Liver (tissue), 9 donors: Measurements from ENCODE around the gene TMEM182. TPM values are rescaled to one million over a fixed set of nuclear protein-coding genes. Genes with fewer than 3 reads are reported as not detected.
A peak's percentile ranks its signal among the peaks of the same experiment; 100 is the strongest.

ENCODE experiments used
- DNase-seq: peaks from one replicate; pipeline ENCODE4 v3.0.0-alpha.2; 2017; ENCODE audit warnings: low spot score
- H3K27ac ChIP-seq, 2 donors: one replicate each; pipeline ENCODE4 v1.7.0; 2013; ENCODE audit warnings: inconsistent platforms in 2 of 2, low read length in 2 of 2, control low read depth in 1 of 2, low read depth in 1 of 2, mild to moderate bottlenecking in 1 of 2
- H3K27me3 ChIP-seq, 4 donors: one replicate each; pipeline versions ENCODE4 v1.6.1 to v1.7.0; 2013; ENCODE audit warnings: low read length in 3 of 4, inconsistent platforms in 1 of 4, mild to moderate bottlenecking in 1 of 4, moderate library complexity in 1 of 4; ENCODE audit not compliant: control insufficient read depth in 4 of 4, insufficient read depth in 4 of 4
- H3K36me3 ChIP-seq, 4 donors: one replicate each; pipeline versions ENCODE4 v1.6.1 to v1.7.0; 2013; ENCODE audit warnings: low read length in 3 of 4, mild to moderate bottlenecking in 3 of 4, low read depth in 1 of 4, moderate library complexity in 1 of 4; ENCODE audit not compliant: control insufficient read depth in 4 of 4, insufficient read depth in 3 of 4
- H3K4me1 ChIP-seq, 4 donors: one replicate each; pipeline versions ENCODE4 v1.6.1 to v1.7.0; 2013; ENCODE audit warnings: low read length in 3 of 4, mild to moderate bottlenecking in 3 of 4, moderate library complexity in 1 of 4; ENCODE audit not compliant: control insufficient read depth in 4 of 4, insufficient read depth in 4 of 4
- H3K4me3 ChIP-seq, 3 donors: one replicate each; pipeline versions ENCODE4 v1.6.1 to v1.7.0; 2013; ENCODE audit warnings: low read length in 3 of 3, control low read depth in 1 of 3, low read depth in 1 of 3, mild to moderate bottlenecking in 1 of 3
- H3K9ac ChIP-seq, 2 donors: one replicate each; pipeline ENCODE4 v1.7.0; 2013; ENCODE audit warnings: low read length in 2 of 2, mild to moderate bottlenecking in 2 of 2, moderate library complexity in 2 of 2, control low read depth in 1 of 2, low read depth in 1 of 2
- H3K9me3 ChIP-seq, 4 donors: one replicate each; pipeline versions ENCODE4 v1.6.1 to v1.7.0; 2013; ENCODE audit warnings: low read length in 3 of 4; ENCODE audit not compliant: control insufficient read depth in 4 of 4
- EGR1 ChIP-seq, 2 donors: IDR thresholded peaks; 2 replicates each; pipeline ENCODE4 v1.6.1; 2016 to 2018; ENCODE audit warnings: antibody characterized with exemption in 2 of 2, low read depth in 2 of 2
- FOXA1 ChIP-seq: IDR thresholded peaks from 2 replicates; pipeline ENCODE4 v1.6.1; 2016; ENCODE audit warnings: antibody characterized with exemption
- FOXA2 ChIP-seq: IDR thresholded peaks from 2 replicates; pipeline ENCODE4 v1.6.1; 2016; ENCODE audit warnings: antibody characterized with exemption
- GABPA ChIP-seq, 2 donors: IDR thresholded peaks in 1 of 2; conservative IDR thresholded peaks in 1 of 2; 2 replicates each; pipeline ENCODE4 v1.6.1; 2016; ENCODE audit warnings: antibody characterized with exemption in 2 of 2, mild to moderate bottlenecking in 1 of 2, moderate library complexity in 1 of 2
- HNF4A ChIP-seq, 2 donors: conservative IDR thresholded peaks; 2 replicates each; pipeline ENCODE4 v1.6.1; 2016; ENCODE audit warnings: antibody characterized with exemption in 2 of 2, mild to moderate bottlenecking in 2 of 2
- HNF4G ChIP-seq: IDR thresholded peaks from 2 replicates; pipeline ENCODE4 v1.6.1; 2016; ENCODE audit warnings: antibody characterized with exemption
- NR2F2 ChIP-seq: IDR thresholded peaks from 2 replicates; pipeline ENCODE4 v1.6.1; 2016; ENCODE audit warnings: antibody characterized with exemption
- RAD21 ChIP-seq, 2 donors: IDR thresholded peaks; 2 replicates each; pipeline ENCODE4 v1.6.1; 2016; ENCODE audit warnings: antibody characterized with exemption in 2 of 2, mild to moderate bottlenecking in 2 of 2
- SP1 ChIP-seq: IDR thresholded peaks from 2 replicates; pipeline ENCODE4 v1.6.1; 2018; ENCODE audit warnings: antibody characterized with exemption, mild to moderate bottlenecking
- TAF1 ChIP-seq: conservative IDR thresholded peaks from 2 replicates; pipeline ENCODE4 v1.6.1; 2016; ENCODE audit warnings: antibody characterized with exemption, mild to moderate bottlenecking
- YY1 ChIP-seq: IDR thresholded peaks from 2 replicates; pipeline ENCODE4 v1.6.1; 2016; ENCODE audit warnings: antibody characterized with exemption, mild to moderate bottlenecking
- WGBS: extraction: QIAGEN DNeasy Blood & Tissue Kit; methylation state at CpG from one replicate; pipeline ENCODE4 v1.1.7; 2013; 5-methylcytosine and 5-hydroxymethylcytosine counted together
- polyA plus RNA-seq, 2 donors: library from polyadenylated mRNA; stranded (reverse) in 1 of 2; unstranded in 1 of 2; fragments of 200-250 nt in 1 of 2; fragments of >200 nt in 1 of 2; fragmentation: Nextera tagmentation in 1 of 2; extraction: Ambion mirVana in 1 of 2; gene quantifications; one replicate each; pipeline versions ENCODE4 v1.2.1 to v1.2.3, GENCODE V29; 2013 to 2015
- total RNA-seq, 2 donors: library from RNA; depleted of rRNA; stranded (reverse); fragments of >200 nt; gene quantifications; one replicate each; pipeline ENCODE4 v1.2.3, GENCODE V29; 2014
- TF ChIP-seq, protein P1 (sequence below): IDR thresholded peaks from 2 replicates; pipeline ENCODE4 v1.6.1; 2016; ENCODE audit warnings: antibody characterized with exemption
- TF ChIP-seq, protein P2 (sequence below): IDR thresholded peaks from 2 replicates; pipeline ENCODE4 v1.6.1; 2016; ENCODE audit warnings: antibody characterized with exemption
- TF ChIP-seq, protein P3 (sequence below): fragments of 150-350 bp; IDR thresholded peaks from 2 replicates; pipeline ENCODE4 v1.5.1; 2017; ENCODE audit warnings: improper control_type of control experiment, low read depth, low read length; ENCODE audit not compliant: missing input control
- TF ChIP-seq, protein P4 (sequence below): IDR thresholded peaks from 2 replicates; pipeline ENCODE4 v1.6.1; 2016; ENCODE audit warnings: antibody characterized with exemption, mild to moderate bottlenecking
- TF ChIP-seq, protein P5 (sequence below): IDR thresholded peaks from 2 replicates; pipeline ENCODE4 v1.6.1; 2016; ENCODE audit warnings: antibody characterized with exemption
- donor health status: healthy.
- donor health status: healthy.
- donor health status: healthy.
- donor health status: healthy.
- donor health status: healthy.

The TMEM182 gene
- total and polyA plus RNA-seq, 4 donors: 2.8 to 12.5 (median 5.1) TPM

DNA sequence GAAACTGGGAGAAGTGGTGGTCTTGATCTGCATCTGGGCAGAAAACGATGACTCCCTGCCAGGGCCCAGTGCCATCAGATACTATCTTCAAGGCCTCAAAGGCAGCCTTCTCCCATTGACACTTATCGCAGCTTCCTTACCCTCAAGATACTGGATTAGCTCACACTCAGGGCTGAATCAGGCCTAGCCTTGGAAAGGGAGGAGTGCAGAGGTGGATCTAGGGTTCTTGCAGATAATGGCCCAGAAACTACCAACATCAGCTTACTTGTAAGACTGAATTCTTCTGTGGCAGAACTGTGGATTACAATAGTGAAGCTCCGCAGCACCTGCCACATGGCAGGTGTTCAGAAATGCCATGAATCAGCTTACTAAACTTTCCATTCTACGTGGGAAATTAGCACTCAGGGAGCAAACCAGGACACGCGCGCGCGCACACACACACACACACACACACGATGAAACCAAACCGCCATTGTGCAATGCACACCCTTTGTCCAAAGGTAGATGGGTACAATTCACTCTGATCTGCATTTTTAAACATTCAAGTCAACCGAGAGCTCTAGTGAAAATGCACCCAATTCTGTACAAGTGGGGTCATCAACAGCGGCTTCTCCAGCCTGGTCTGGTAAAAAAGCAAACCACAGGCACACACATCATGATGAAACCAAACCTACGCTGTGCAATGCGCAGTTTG, 26.3 kb upstream of the TMEM182 start (continued):
- TF ChIP-seq, protein P1, sequence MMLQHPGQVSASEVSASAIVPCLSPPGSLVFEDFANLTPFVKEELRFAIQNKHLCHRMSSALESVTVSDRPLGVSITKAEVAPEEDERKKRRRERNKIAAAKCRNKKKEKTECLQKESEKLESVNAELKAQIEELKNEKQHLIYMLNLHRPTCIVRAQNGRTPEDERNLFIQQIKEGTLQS: no peak
- TF ChIP-seq, protein P2, sequence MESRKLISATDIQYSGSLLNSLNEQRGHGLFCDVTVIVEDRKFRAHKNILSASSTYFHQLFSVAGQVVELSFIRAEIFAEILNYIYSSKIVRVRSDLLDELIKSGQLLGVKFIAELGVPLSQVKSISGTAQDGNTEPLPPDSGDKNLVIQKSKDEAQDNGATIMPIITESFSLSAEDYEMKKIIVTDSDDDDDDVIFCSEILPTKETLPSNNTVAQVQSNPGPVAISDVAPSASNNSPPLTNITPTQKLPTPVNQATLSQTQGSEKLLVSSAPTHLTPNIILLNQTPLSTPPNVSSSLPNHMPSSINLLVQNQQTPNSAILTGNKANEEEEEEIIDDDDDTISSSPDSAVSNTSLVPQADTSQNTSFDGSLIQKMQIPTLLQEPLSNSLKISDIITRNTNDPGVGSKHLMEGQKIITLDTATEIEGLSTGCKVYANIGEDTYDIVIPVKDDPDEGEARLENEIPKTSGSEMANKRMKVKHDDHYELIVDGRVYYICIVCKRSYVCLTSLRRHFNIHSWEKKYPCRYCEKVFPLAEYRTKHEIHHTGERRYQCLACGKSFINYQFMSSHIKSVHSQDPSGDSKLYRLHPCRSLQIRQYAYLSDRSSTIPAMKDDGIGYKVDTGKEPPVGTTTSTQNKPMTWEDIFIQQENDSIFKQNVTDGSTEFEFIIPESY: no peak
- peak; percentile 78 for TF ChIP-seq SP1

DNA sequence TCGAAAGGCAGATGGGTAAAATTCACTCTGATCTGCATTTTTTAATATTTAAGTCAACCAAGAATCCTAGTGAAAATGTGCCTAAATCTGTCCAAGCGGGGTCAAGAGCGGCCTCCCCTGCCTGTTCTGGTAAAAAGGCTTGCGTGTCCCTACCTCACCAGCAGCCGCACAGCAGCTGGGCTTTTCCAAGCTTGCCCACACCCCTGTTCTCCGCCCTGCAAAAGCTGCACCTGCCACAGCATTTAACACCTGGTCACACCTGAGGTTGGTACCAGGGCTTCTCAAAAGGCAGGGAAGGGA, 25.8 kb upstream of the TMEM182 start:
- TF ChIP-seq TAF1 (no peak), RAD21 (IDR thresholded peaks at IDR 0.05) (no peak), GABPA (IDR thresholded peaks at IDR 0.05 in 1 of 2, conservative IDR thresholded peaks at IDR 0.05 in 1 of 2) (no peak), FOXA2 (no peak), FOXA1 (no peak), NR2F2 (no peak), YY1 (no peak), HNF4A (conservative IDR thresholded peaks at IDR 0.05) (no peak), SP1 (no peak), EGR1 (IDR thresholded peaks at IDR 0.05; ENCODE audit: low read depth in 2 of 2) (no peak), HNF4G (no peak)
- TF ChIP-seq, protein P2: no peak
- TF ChIP-seq, protein P3, sequence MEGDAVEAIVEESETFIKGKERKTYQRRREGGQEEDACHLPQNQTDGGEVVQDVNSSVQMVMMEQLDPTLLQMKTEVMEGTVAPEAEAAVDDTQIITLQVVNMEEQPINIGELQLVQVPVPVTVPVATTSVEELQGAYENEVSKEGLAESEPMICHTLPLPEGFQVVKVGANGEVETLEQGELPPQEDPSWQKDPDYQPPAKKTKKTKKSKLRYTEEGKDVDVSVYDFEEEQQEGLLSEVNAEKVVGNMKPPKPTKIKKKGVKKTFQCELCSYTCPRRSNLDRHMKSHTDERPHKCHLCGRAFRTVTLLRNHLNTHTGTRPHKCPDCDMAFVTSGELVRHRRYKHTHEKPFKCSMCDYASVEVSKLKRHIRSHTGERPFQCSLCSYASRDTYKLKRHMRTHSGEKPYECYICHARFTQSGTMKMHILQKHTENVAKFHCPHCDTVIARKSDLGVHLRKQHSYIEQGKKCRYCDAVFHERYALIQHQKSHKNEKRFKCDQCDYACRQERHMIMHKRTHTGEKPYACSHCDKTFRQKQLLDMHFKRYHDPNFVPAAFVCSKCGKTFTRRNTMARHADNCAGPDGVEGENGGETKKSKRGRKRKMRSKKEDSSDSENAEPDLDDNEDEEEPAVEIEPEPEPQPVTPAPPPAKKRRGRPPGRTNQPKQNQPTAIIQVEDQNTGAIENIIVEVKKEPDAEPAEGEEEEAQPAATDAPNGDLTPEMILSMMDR: no peak
- TF ChIP-seq, protein P4, sequence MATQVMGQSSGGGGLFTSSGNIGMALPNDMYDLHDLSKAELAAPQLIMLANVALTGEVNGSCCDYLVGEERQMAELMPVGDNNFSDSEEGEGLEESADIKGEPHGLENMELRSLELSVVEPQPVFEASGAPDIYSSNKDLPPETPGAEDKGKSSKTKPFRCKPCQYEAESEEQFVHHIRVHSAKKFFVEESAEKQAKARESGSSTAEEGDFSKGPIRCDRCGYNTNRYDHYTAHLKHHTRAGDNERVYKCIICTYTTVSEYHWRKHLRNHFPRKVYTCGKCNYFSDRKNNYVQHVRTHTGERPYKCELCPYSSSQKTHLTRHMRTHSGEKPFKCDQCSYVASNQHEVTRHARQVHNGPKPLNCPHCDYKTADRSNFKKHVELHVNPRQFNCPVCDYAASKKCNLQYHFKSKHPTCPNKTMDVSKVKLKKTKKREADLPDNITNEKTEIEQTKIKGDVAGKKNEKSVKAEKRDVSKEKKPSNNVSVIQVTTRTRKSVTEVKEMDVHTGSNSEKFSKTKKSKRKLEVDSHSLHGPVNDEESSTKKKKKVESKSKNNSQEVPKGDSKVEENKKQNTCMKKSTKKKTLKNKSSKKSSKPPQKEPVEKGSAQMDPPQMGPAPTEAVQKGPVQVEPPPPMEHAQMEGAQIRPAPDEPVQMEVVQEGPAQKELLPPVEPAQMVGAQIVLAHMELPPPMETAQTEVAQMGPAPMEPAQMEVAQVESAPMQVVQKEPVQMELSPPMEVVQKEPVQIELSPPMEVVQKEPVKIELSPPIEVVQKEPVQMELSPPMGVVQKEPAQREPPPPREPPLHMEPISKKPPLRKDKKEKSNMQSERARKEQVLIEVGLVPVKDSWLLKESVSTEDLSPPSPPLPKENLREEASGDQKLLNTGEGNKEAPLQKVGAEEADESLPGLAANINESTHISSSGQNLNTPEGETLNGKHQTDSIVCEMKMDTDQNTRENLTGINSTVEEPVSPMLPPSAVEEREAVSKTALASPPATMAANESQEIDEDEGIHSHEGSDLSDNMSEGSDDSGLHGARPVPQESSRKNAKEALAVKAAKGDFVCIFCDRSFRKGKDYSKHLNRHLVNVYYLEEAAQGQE: no peak
- TF ChIP-seq, protein P1: no peak
- TF ChIP-seq, protein P5, sequence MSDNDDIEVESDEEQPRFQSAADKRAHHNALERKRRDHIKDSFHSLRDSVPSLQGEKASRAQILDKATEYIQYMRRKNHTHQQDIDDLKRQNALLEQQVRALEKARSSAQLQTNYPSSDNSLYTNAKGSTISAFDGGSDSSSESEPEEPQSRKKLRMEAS: no peak
- H3K4me1 ChIP-seq: peaks cover 0 to 20% (median 7%) of the 10 kb centered on the region in 4 donors
- no peaks in the 10 kb centered on the region for H3K9me3 ChIP-seq
- H3K36me3 ChIP-seq: peaks cover 0 to 10% (median 6%) of the 10 kb centered on the region in 4 donors
- H3K4me3 ChIP-seq: peak overlapping the region; percentile 51 to 77 (median 72)
- H3K9ac ChIP-seq: peak overlapping the region; percentile 72 to 79
- H3K27ac ChIP-seq: peak overlapping the region; percentile 82 to 85
- no peak for DNase-seq
- 11% methylated on average over 6 of the region's 6 CpGs for WGBS
- no peaks in the 10 kb centered on the region for H3K27me3 ChIP-seq
